CD4-positive, alpha-beta T cell (primary cell): ENCODE data around the gene MYH10. TPM values are rescaled to one million over a fixed set of nuclear protein-coding genes. Genes with fewer than 3 reads are reported as not detected.

ENCODE experiments used
- ATAC-seq: fragments of 200-7000 bp; cut with Tn5 transposase; one replicate; pipeline ENCODE4 v1.10.0; 2022; ENCODE audit warnings: mild to moderate bottlenecking; ENCODE audit not compliant: poor library complexity
- CTCF ChIA-PET: fragments of 350-600 bp; sonication (Branson Sonifier 250); formaldehyde crosslinking; loops from one replicate; lab custom pipeline; 2021; ENCODE audit warnings: antibody characterized with exemption, inconsistent platforms; lab: Charles Lee
- POLR2A ChIA-PET: fragments of 350-600 bp; sonication (Branson Sonifier 250); formaldehyde crosslinking; loops from one replicate; lab custom pipeline; 2021; ENCODE audit warnings: antibody characterized with exemption, inconsistent platforms; lab: Charles Lee
- DNase-seq, 14 experiments: peaks; one replicate each; pipeline ENCODE4 v3.0.0-alpha.2; 2013 to 2020; ENCODE audit warnings: mixed read lengths in 2 of 14
- H3K27ac ChIP-seq, 2 donors: one replicate each; pipeline versions ENCODE4 v1.5.1 to v1.7.0; 2013; ENCODE audit warnings: low read length in 2 of 2, low read depth in 1 of 2, mild to moderate bottlenecking in 1 of 2
- H3K27me3 ChIP-seq, 2 experiments: 1 replicate in 1 of 2; 2 replicates in 1 of 2; pipeline versions ENCODE4 v1.6.1 to v1.7.0; 2013; ENCODE audit warnings: low read length in 2 of 2, control low read depth in 1 of 2, mild to moderate bottlenecking in 1 of 2, moderate library complexity in 1 of 2; ENCODE audit not compliant: insufficient read depth in 2 of 2, control insufficient read depth in 1 of 2
- H3K36me3 ChIP-seq: one replicate; pipeline ENCODE4 v1.6.1; 2013; ENCODE audit warnings: low read length, control low read depth; ENCODE audit not compliant: insufficient read depth
- H3K4me1 ChIP-seq: one replicate; pipeline ENCODE4 v1.6.1; 2013; ENCODE audit warnings: low read length, control low read depth; ENCODE audit not compliant: insufficient read depth
- H3K4me3 ChIP-seq: one replicate; pipeline ENCODE4 v1.5.1; 2013; ENCODE audit warnings: mild to moderate bottlenecking, low read length, moderate library complexity
- H3K9me3 ChIP-seq, 2 experiments: 1 replicate in 1 of 2; 2 replicates in 1 of 2; pipeline versions ENCODE4 v1.6.1 to v1.7.0; 2013; ENCODE audit warnings: low read length in 2 of 2, mild to moderate bottlenecking in 2 of 2, control low read depth in 1 of 2, moderate library complexity in 1 of 2; ENCODE audit not compliant: control insufficient read depth in 1 of 2, insufficient read depth in 1 of 2
- H3K27ac Mint-ChIP-seq: one replicate; pipeline ENCODE4 v1.8.0; 2020; ENCODE audit warnings: mixed read lengths
- H3K27me3 Mint-ChIP-seq: one replicate; pipeline ENCODE4 v1.8.0; 2021; ENCODE audit warnings: mixed read lengths
- H3K36me3 Mint-ChIP-seq: one replicate; pipeline ENCODE4 v1.8.0; 2021; ENCODE audit warnings: low read depth, mixed read lengths
- H3K4me1 Mint-ChIP-seq: one replicate; pipeline ENCODE4 v1.8.0; 2021; ENCODE audit warnings: low read depth, mixed read lengths
- H3K4me3 Mint-ChIP-seq: one replicate; pipeline ENCODE4 v1.8.0; 2020; ENCODE audit warnings: mild to moderate bottlenecking, mixed read lengths
- H3K9me3 Mint-ChIP-seq: one replicate; pipeline ENCODE4 v1.8.0; 2020; ENCODE audit warnings: mixed read lengths
- intact Hi-C, 2 experiments: fragments of 100-400 bp; cut with DNase I in 1 of 2; cut with micrococcal nuclease in 1 of 2; formaldehyde crosslinking; loops; one replicate each; pipeline versions ENCODE4 v1.15.1 to v1.9.0; 2023 to 2025; cut with DNase I, micrococcal nuclease
- total RNA-seq, 174 experiments: library from RNA in 2 of 174; stranded (reverse) in 2 of 174; gene quantifications; one replicate each; pipeline ENCODE4 v1.2.3 and lab custom pipeline; 2021 to 2026
- TF ChIP-seq, protein P1 (sequence below): fragments of 200-600 bp; IDR thresholded peaks from one replicate; pipeline ENCODE4 v1.8.0; 2022; ENCODE audit warnings: antibody characterized with exemption, mild to moderate bottlenecking

Gene MYH10
- total RNA-seq, 2 experiments from 2014 or later: 1.5 to 1.9 TPM

DNA sequence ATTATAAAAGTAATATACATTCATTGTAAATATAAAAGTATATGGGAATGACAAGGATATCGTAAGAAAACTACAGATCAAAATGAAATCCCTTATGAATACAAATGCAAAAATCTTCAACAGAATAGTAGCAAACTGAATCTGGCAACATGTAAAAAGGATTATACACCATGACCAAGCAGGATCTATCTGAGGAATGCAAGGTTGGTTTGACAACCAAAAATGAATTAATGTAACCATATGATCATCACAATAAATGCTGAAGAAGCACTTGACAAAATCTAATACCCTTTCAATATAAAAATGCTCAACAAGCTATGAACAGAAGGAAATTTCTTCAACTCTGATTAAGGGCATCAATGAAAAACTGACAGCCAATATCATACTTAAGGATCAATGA, 146.1 kb downstream of the MYH10 start:
- peaks cover 6% of the 10 kb centered on the region for H3K9me3 Mint-ChIP-seq
- no peaks in the 10 kb centered on the region for H3K27me3 Mint-ChIP-seq
- ATAC-seq: no peak
- intact Hi-C loops: no loop called here
- Histone ChIP-seq H3K4me3 (no peak overlapping the region), H3K27ac (no peak overlapping the region), H3K4me1 (no peaks in the 10 kb centered on the region), H3K36me3 (peaks cover 19% of the 10 kb centered on the region), H3K27me3 (no peaks in the 10 kb centered on the region), H3K9me3 (peaks cover 11 to 28% of the 10 kb centered on the region in 2 experiments)
- no peak for DNase-seq
- no peak overlapping the region for H3K27ac Mint-ChIP-seq
- H3K4me1 Mint-ChIP-seq: no peaks in the 10 kb centered on the region
- ChIA-PET CTCF (no interaction called here), POLR2A (no interaction called here)
- TF ChIP-seq, protein P1, sequence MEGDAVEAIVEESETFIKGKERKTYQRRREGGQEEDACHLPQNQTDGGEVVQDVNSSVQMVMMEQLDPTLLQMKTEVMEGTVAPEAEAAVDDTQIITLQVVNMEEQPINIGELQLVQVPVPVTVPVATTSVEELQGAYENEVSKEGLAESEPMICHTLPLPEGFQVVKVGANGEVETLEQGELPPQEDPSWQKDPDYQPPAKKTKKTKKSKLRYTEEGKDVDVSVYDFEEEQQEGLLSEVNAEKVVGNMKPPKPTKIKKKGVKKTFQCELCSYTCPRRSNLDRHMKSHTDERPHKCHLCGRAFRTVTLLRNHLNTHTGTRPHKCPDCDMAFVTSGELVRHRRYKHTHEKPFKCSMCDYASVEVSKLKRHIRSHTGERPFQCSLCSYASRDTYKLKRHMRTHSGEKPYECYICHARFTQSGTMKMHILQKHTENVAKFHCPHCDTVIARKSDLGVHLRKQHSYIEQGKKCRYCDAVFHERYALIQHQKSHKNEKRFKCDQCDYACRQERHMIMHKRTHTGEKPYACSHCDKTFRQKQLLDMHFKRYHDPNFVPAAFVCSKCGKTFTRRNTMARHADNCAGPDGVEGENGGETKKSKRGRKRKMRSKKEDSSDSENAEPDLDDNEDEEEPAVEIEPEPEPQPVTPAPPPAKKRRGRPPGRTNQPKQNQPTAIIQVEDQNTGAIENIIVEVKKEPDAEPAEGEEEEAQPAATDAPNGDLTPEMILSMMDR: no peak
- peaks cover 80% of the 10 kb centered on the region for H3K36me3 Mint-ChIP-seq
- H3K4me3 Mint-ChIP-seq: no peak overlapping the region

DNA sequence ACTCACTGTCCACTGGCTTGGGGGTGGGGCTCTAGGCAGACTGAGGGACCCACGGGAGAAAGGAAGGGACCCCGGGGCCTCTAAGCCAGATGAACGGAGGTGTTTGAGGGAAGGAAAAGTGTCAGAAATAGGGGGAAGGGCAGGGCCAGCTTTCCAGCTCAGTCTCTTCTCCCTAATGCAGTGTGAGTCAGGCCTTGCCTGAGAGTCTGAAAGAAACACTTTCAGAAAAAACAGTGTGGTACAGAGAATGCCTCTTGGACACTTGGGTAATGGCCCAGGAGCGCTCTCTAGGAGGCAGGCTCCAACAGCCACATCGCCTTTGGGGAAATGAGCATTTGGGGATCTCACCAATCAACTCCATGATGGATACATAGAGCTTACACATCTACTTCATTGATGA, 148.0 kb downstream of the MYH10 start:
- H3K4me1 Mint-ChIP-seq: no peaks in the 10 kb centered on the region
- ATAC-seq: no peak
- DNase-seq: no peak
- no peaks in the 10 kb centered on the region for H3K27me3 Mint-ChIP-seq
- H3K4me3 ChIP-seq: no peak overlapping the region
- intact Hi-C loops: no loop called here
- H3K9me3 ChIP-seq: peaks cover 11 to 25% of the 10 kb centered on the region in 2 experiments
- H3K4me1 ChIP-seq: no peaks in the 10 kb centered on the region
- ChIA-PET CTCF (interaction anchor here (1.1 kb wide), 1 partner anchor 99 kb away, joined by 3 read pairs; no protein-coding TSS in a partner anchor), POLR2A (no interaction called here)
- TF ChIP-seq, protein P1: no peak
- no peak overlapping the region for H3K27ac ChIP-seq
- peaks cover 91% of the 10 kb centered on the region for H3K36me3 Mint-ChIP-seq
- H3K36me3 ChIP-seq: peaks cover 29% of the 10 kb centered on the region
- H3K27me3 ChIP-seq: no peaks in the 10 kb centered on the region
- no peak overlapping the region for H3K27ac Mint-ChIP-seq
- H3K9me3 Mint-ChIP-seq: peaks cover 6% of the 10 kb centered on the region
- H3K4me3 Mint-ChIP-seq: no peak overlapping the region

DNA sequence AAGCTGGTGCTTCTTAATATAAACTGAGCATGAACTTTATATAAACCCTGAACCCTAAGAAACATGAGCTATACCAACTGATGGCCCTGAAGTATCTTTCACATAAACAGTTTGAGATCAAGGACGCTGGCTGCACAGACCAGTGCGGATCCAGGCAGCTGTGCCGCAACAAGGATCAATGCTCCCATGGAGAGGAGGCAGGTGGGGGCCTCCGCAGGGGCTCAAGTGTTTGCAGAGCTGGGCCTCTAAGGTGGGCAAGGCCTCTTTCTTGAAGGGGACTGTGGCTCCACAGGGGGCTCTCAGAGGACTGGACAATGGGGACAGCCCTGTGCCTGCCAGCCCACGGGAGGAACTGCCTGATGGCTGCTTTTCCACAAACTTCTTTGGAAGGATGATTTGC, 148.8 kb downstream of the MYH10 start:
- Histone ChIP-seq H3K27ac (no peak overlapping the region), H3K9me3 (peaks cover 11 to 19% of the 10 kb centered on the region in 2 experiments), H3K4me3 (no peak overlapping the region), H3K36me3 (peaks cover 36% of the 10 kb centered on the region), H3K4me1 (no peaks in the 10 kb centered on the region), H3K27me3 (no peaks in the 10 kb centered on the region)
- ChIA-PET CTCF (no interaction called here), POLR2A (no interaction called here)
- DNase-seq (no peak), ATAC-seq (no peak)
- Mint-ChIP-seq H3K4me3 (no peak overlapping the region), H3K27ac (no peak overlapping the region), H3K9me3 (peaks cover 6% of the 10 kb centered on the region), H3K4me1 (no peaks in the 10 kb centered on the region), H3K36me3 (peaks cover 93% of the 10 kb centered on the region), H3K27me3 (no peaks in the 10 kb centered on the region)
- intact Hi-C loops: no loop called here
- TF ChIP-seq, protein P1: no peak
